KMS-11 (cell line): Measurements from ENCODE around the gene MAGI2.

Experiments
- H2AFZ ChIP-seq: fragments of 200-600 bp; sonication (generic); 2 replicates; pipeline ENCODE4 v1.6.1; 2016; ENCODE audit warnings: antibody characterized with exemption, mixed run types, low read depth
- H3K27ac ChIP-seq: fragments of 200-600 bp; sonication (generic); 2 replicates; pipeline ENCODE4 v1.6.1; 2016; ENCODE audit warnings: mild to moderate bottlenecking, mixed run types
- H3K27me3 ChIP-seq: fragments of 200-600 bp; sonication (generic); 2 replicates; pipeline ENCODE4 v1.6.1; 2017; ENCODE audit warnings: mild to moderate bottlenecking, low read depth, mixed run types, moderate library complexity; ENCODE audit not compliant: insufficient read depth
- H3K36me3 ChIP-seq: fragments of 200-600 bp; sonication (generic); 2 replicates; pipeline ENCODE4 v1.6.1; 2017; ENCODE audit warnings: mild to moderate bottlenecking, mixed run types; ENCODE audit not compliant: insufficient read depth
- H3K4me1 ChIP-seq: fragments of 200-600 bp; sonication (generic); 2 replicates; pipeline ENCODE4 v1.6.1; 2016; ENCODE audit warnings: mild to moderate bottlenecking, low read depth, mixed run types; ENCODE audit not compliant: poor library complexity, severe bottlenecking
- H3K4me2 ChIP-seq: fragments of 200-600 bp; sonication (generic); 2 replicates; pipeline ENCODE4 v1.7.0; 2016; ENCODE audit warnings: mild to moderate bottlenecking, mixed run types
- H3K4me3 ChIP-seq: fragments of 200-600 bp; sonication (generic); IDR thresholded peaks from 2 replicates; pipeline ENCODE4 v1.6.1; 2017; ENCODE audit warnings: low read depth, low read length, mixed read lengths; ENCODE audit not compliant: insufficient read depth
- H3K79me2 ChIP-seq: fragments of 200-600 bp; sonication (generic); 2 replicates; pipeline ENCODE4 v1.6.1; 2016; ENCODE audit warnings: low read depth, mixed run types; ENCODE audit not compliant: insufficient read depth
- H3K9ac ChIP-seq: fragments of 200-600 bp; sonication (generic); 2 replicates; pipeline ENCODE4 v1.6.1; 2016; ENCODE audit warnings: mild to moderate bottlenecking, mixed run types
- H4K20me1 ChIP-seq: fragments of 200-600 bp; sonication (generic); 2 replicates; pipeline ENCODE4 v1.6.1; 2016; ENCODE audit warnings: mild to moderate bottlenecking, mixed run types; ENCODE audit not compliant: insufficient read depth
- CTCF ChIP-seq: fragments of 200-600 bp; sonication (generic); conservative IDR thresholded peaks from 2 replicates; pipeline ENCODE4 v1.6.1; 2017; ENCODE audit warnings: low read depth, mild to moderate bottlenecking, antibody characterized with exemption, low read length, moderate library complexity, mixed read lengths

Gene MAGI2

GRCh38 chr7:78129865-78130264, 1323.6 kb downstream of the MAGI2 start:
- H3K4me3 ChIP-seq = no peak overlapping the region

GRCh38 chr7:78127009-78127408, 1326.5 kb downstream of the MAGI2 start:
- no peaks in the 10 kb centered on the region for H3K79me2 ChIP-seq
- H3K27me3 ChIP-seq = no peaks in the 10 kb centered on the region
- H3K4me1 ChIP-seq = no peaks in the 10 kb centered on the region
- H3K9ac ChIP-seq = no peak overlapping the region
- H3K4me3 ChIP-seq = no peak overlapping the region
- no peak overlapping the region for H3K4me2 ChIP-seq
- no peak for TF ChIP-seq CTCF
- H3K27ac ChIP-seq = no peak overlapping the region
- H2AFZ ChIP-seq = no peak overlapping the region
- no peaks in the 10 kb centered on the region for H4K20me1 ChIP-seq
- H3K36me3 ChIP-seq = no peaks in the 10 kb centered on the region

More at GRCh38 chr7:78129865-78130264, 1323.6 kb downstream of the MAGI2 start:
- H2AFZ ChIP-seq = no peak overlapping the region
- H3K79me2 ChIP-seq = no peaks in the 10 kb centered on the region
- no peaks in the 10 kb centered on the region for H3K4me1 ChIP-seq
- no peaks in the 10 kb centered on the region for H4K20me1 ChIP-seq
- no peak overlapping the region for H3K9ac ChIP-seq
- H3K4me2 ChIP-seq = no peak overlapping the region
- TF ChIP-seq CTCF = no peak
- H3K27me3 ChIP-seq = no peaks in the 10 kb centered on the region
- no peak overlapping the region for H3K27ac ChIP-seq
- no peaks in the 10 kb centered on the region for H3K36me3 ChIP-seq

GRCh38 chr7:78125884-78126283, 1327.6 kb downstream of the MAGI2 start:
- Histone ChIP-seq H3K4me2 (no peak overlapping the region), H2AFZ (no peak overlapping the region), H3K27ac (no peak overlapping the region), H3K79me2 (no peaks in the 10 kb centered on the region), H3K36me3 (no peaks in the 10 kb centered on the region), H3K4me1 (no peaks in the 10 kb centered on the region), H3K9ac (no peak overlapping the region), H3K27me3 (no peaks in the 10 kb centered on the region), H4K20me1 (no peaks in the 10 kb centered on the region), H3K4me3 (no peak overlapping the region)
- no peak for TF ChIP-seq CTCF

GRCh38 chr7:78124216-78124615, 1329.3 kb downstream of the MAGI2 start:
- H3K27me3 ChIP-seq = no peaks in the 10 kb centered on the region

More at GRCh38 chr7:78124216-78124615, 1329.3 kb downstream of the MAGI2 start:
- no peak for TF ChIP-seq CTCF
- Histone ChIP-seq H3K36me3 (no peaks in the 10 kb centered on the region), H3K4me3 (no peak overlapping the region), H4K20me1 (no peaks in the 10 kb centered on the region), H2AFZ (no peak overlapping the region), H3K79me2 (no peaks in the 10 kb centered on the region), H3K4me1 (no peaks in the 10 kb centered on the region), H3K27ac (no peak overlapping the region), H3K9ac (no peak overlapping the region), H3K4me2 (no peak overlapping the region)
